Upper lobe of left lung (tissue), 6 donors: ENCODE results near the gene TMEM184B. TPM values are rescaled to one million over a fixed set of nuclear protein-coding genes. Genes with fewer than 3 reads are reported as not detected.

Source experiments
- ATAC-seq, 2 donors: fragments of 200-7000 bp; cut with Tn5 transposase; one replicate each; pipeline ENCODE4 v1.9.1; 2022; ENCODE audit warnings: mild to moderate bottlenecking in 2 of 2, moderate library complexity in 2 of 2; ENCODE audit not compliant: low FRiP score in 2 of 2
- DNase-seq, 2 donors: peaks; one replicate each; pipeline ENCODE4 v3.0.0-alpha.2; 2019 to 2020
- H3K27ac ChIP-seq, 4 donors: fragments of 200-600 bp; sonication (generic); one replicate each; pipeline ENCODE4 v1.5.1; 2016 to 2019
- H3K27me3 ChIP-seq, 4 donors: fragments of 200-600 bp; sonication (generic); one replicate each; pipeline ENCODE4 v1.5.1; 2017 to 2019
- H3K36me3 ChIP-seq, 4 donors: fragments of 200-600 bp; sonication (generic); one replicate each; pipeline ENCODE4 v1.5.1; 2016 to 2019
- H3K4me1 ChIP-seq, 4 donors: fragments of 200-600 bp; sonication (generic); one replicate each; pipeline ENCODE4 v1.5.1; 2018 to 2019
- H3K4me3 ChIP-seq, 4 donors: fragments of 200-600 bp; sonication (generic); one replicate each; pipeline ENCODE4 v1.5.1; 2017 to 2019; ENCODE audit warnings: mild to moderate bottlenecking in 2 of 4, moderate library complexity in 1 of 4
- H3K9me3 ChIP-seq, 4 donors: fragments of 200-600 bp; sonication (generic); one replicate each; pipeline ENCODE4 v1.5.1; 2018 to 2019
- EP300 ChIP-seq, 4 donors: sonication (generic); formaldehyde crosslinking; IDR thresholded peaks; one replicate each; pipeline ENCODE4 v1.5.1; 2017; ENCODE audit warnings: antibody characterized with exemption in 4 of 4, control low read depth in 2 of 4
- POLR2A ChIP-seq, 4 donors: fragments of 450-650 bp; IDR thresholded peaks; one replicate each; pipeline ENCODE4 v1.5.1; 2016 to 2017; ENCODE audit warnings: antibody characterized with exemption in 4 of 4, mild to moderate bottlenecking in 2 of 4
- POLR2AphosphoS5 ChIP-seq, 2 donors: sonication (generic); formaldehyde crosslinking; IDR thresholded peaks; one replicate each; pipeline ENCODE4 v1.5.1; 2017; ENCODE audit warnings: antibody characterized with exemption in 2 of 2
- WGBS, 2 donors: methylation state at CpG; one replicate each; pipeline ENCODE4 v1.1.5; 2017 to 2018; 5-methylcytosine and 5-hydroxymethylcytosine counted together
- total RNA-seq, 6 donors: library from RNA; depleted of rRNA in 4 of 6; stranded (reverse); fragments of >200 nt in 4 of 6; gene quantifications; one replicate each; pipeline versions ENCODE4 v1.1.0 to v1.2.1, GENCODE V29; 2016 to 2021
- TF ChIP-seq, protein P1 (sequence below), 6 experiments: fragments of 450-650 bp in 4 of 6; fragments of 200-600 bp in 2 of 6; sonication (generic) in 2 of 6; IDR thresholded peaks; one replicate each; pipeline ENCODE4 v1.5.1; 2016 to 2019; ENCODE audit warnings: antibody characterized with exemption in 6 of 6
- donor health status: DM: no; HTN: no; CAD: no; lungs with moderate emphysema.
- donor health status: DM: no; HTN: yes; CAD: no; lungs with severe emphysema.

TMEM184B gene
- total RNA-seq, 6 donors from 2014 or later = 47.5 to 141 (median 72.1) TPM

DNA sequence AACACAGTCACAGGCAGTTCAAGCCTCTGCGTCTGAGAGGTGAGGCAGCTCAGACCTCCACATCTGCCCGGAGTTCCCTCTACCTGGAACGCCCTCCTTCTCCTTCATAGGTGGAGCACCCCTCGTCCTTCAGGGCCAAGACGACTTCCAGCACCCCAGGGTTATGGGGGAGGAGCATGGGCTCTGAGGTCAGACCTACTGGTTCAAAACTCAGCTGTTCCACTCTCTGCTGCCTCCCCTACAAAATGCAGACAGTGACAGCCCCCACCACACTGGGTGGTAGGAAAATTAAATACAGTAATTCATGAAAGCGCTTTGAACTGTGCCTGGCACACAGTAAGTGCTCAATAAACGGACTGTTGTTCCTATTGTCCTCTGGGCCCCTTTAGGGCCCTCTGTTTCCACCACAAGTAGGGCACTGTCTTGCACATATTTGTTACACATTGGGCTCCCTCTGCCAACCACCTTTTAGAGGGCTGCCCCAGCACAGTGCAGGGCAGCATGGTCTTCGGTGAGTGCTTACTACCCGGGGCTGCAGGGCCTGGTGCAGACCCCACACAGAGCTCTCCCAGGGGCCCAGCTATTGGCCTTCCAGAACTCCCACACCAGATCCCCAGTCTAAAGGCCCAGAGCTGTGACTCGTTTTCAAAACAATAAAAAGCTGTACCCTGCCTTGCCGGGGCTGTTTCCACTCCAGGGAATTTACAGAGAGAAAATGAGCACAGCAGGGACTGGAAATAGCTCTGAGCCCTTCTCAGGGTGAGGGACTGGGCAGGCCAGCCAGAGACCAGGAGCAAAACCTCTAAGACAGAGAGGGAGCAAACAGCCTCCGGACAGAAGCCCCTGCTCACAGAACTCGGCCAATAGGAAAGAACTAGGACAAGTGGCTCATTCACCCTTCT, 2.5 kb downstream of the TMEM184B start:
- ATAC-seq = no peak
- no peaks in the 10 kb centered on the region for H3K27me3 ChIP-seq
- peaks cover 61 to 75% (median 64%) of the 10 kb centered on the region in 4 donors for H3K4me1 ChIP-seq
- 54 to 68% methylated on average over 8 to 13 of the region's 13 CpGs for WGBS, 2 donors
- H3K4me3 ChIP-seq = peak overlapping the region in 1 of 4 donors; percentile 98
- no peak for TF ChIP-seq EP300 (IDR thresholded peaks at IDR 0.05)
- no peak for TF ChIP-seq POLR2AphosphoS5 (IDR thresholded peaks at IDR 0.05)
- TF ChIP-seq POLR2A (IDR thresholded peaks at IDR 0.05) = no peak
- TF ChIP-seq, protein P1, sequence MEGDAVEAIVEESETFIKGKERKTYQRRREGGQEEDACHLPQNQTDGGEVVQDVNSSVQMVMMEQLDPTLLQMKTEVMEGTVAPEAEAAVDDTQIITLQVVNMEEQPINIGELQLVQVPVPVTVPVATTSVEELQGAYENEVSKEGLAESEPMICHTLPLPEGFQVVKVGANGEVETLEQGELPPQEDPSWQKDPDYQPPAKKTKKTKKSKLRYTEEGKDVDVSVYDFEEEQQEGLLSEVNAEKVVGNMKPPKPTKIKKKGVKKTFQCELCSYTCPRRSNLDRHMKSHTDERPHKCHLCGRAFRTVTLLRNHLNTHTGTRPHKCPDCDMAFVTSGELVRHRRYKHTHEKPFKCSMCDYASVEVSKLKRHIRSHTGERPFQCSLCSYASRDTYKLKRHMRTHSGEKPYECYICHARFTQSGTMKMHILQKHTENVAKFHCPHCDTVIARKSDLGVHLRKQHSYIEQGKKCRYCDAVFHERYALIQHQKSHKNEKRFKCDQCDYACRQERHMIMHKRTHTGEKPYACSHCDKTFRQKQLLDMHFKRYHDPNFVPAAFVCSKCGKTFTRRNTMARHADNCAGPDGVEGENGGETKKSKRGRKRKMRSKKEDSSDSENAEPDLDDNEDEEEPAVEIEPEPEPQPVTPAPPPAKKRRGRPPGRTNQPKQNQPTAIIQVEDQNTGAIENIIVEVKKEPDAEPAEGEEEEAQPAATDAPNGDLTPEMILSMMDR (IDR thresholded peaks at IDR 0.05) = no peak
- DNase-seq = no peak
- H3K9me3 ChIP-seq = no peaks in the 10 kb centered on the region
- peak overlapping the region; percentile 30 to 96 (median 74) for H3K27ac ChIP-seq
- peaks cover 0 to 6% (median 0%) of the 10 kb centered on the region in 4 donors for H3K36me3 ChIP-seq

DNA sequence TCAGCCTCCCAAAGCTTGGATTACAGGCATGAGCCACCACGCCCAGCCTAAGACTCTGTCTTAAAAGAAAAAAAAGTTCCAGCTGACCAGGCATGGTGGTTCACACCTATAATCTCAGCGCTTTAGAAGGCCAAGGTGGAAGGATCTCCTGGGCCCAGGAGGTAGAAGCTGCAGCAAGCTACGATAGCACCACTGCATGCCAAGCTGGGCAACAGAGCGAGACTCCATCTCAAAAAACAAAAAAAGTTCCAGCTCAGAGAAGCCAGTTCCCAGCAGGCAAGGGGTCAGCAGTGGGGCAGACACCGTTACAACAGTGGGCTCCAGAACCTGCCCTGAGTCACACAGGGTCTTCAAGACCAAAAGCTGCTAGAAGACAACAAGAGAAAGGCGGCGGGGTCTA, 3.3 kb downstream of the TMEM184B start:
- DNase-seq (no peak), ATAC-seq (no peak)
- TF ChIP-seq, protein P1 (IDR thresholded peaks at IDR 0.05) = no peak
- no peak for TF ChIP-seq POLR2AphosphoS5 (IDR thresholded peaks at IDR 0.05)
- TF ChIP-seq EP300 (IDR thresholded peaks at IDR 0.05) = no peak
- no peak for TF ChIP-seq POLR2A (IDR thresholded peaks at IDR 0.05)
- H3K4me3 ChIP-seq = no peak overlapping the region
- WGBS, 2 donors = 97 to 99% methylated on average over 7 of the region's 7 CpGs
- no peaks in the 10 kb centered on the region for H3K9me3 ChIP-seq
- no peaks in the 10 kb centered on the region for H3K27me3 ChIP-seq
- H3K4me1 ChIP-seq = peaks cover 65 to 83% (median 69%) of the 10 kb centered on the region in 4 donors
- H3K36me3 ChIP-seq = peaks cover 0 to 6% (median 0%) of the 10 kb centered on the region in 4 donors
- peak overlapping the region in 3 of 4 donors; percentile 15 to 96 (median 93) for H3K27ac ChIP-seq

DNA sequence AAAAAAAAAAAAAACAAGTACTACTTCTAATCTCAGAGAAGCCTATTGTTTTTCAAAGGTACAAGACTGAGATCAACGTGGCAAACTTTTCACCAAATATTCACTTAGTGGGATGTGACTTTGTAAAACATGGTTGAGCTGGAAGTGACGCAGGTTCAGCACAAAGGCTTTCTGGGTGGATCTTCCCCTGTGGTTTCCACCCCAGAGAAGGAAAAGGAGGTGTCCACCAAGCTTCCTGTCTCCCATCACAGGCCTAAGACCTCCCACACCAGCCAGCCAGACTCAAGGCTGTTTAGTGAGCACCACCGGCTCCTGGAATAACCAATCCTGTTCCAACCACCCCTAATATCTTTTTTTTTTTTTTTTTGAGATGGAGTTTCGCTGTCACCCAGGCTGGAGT, 5.7 kb downstream of the TMEM184B start:
- peak in 1 of 2 donors; percentile 69 for ATAC-seq
- WGBS, 2 donors = 35 to 43% methylated on average over 4 of the region's 4 CpGs
- H3K9me3 ChIP-seq = no peaks in the 10 kb centered on the region
- peaks cover 64 to 97% (median 68%) of the 10 kb centered on the region in 4 donors for H3K4me1 ChIP-seq
- no peaks in the 10 kb centered on the region for H3K27me3 ChIP-seq
- H3K4me3 ChIP-seq = no peak overlapping the region
- peak overlapping the region; percentile 74 to 96 (median 86) for H3K27ac ChIP-seq
- H3K36me3 ChIP-seq = peaks cover 0 to 24% (median 0%) of the 10 kb centered on the region in 4 donors
- TF ChIP-seq, protein P1 (IDR thresholded peaks at IDR 0.05) = no peak
- peak; percentile 68 to 77 for TF ChIP-seq POLR2AphosphoS5 (IDR thresholded peaks at IDR 0.05)
- peak in 3 of 4 donors; percentile 10 to 74 (median 62) for TF ChIP-seq EP300 (IDR thresholded peaks at IDR 0.05)
- peak in 1 of 2 donors; percentile 60 for DNase-seq

DNA sequence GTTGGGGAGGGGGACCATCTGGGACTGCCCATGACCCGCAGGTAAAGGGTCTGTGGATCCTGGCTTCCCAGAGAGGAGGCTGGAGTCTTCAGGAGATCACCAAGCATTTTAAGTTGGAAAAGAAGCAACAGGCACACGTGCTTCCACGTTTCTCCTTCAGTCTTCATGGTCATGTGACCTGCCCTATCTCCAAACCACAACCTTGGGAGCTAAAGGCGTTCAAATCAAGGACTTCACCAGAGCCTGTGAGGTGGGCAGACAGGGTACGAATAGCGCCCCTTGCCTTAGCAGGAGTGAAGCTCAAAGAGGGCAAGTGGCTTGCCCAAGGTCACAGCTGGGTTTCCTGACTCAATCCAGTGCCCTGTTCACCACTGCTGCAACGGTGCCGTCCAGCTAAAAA, 6.7 kb downstream of the TMEM184B start:
- H3K36me3 ChIP-seq = peaks cover 0 to 24% (median 0%) of the 10 kb centered on the region in 4 donors
- no peaks in the 10 kb centered on the region for H3K27me3 ChIP-seq
- H3K4me3 ChIP-seq = no peak overlapping the region
- WGBS, 2 donors = 47 to 60% methylated on average over 5 to 8 of the region's 8 CpGs
- H3K4me1 ChIP-seq = peaks cover 63 to 97% (median 71%) of the 10 kb centered on the region in 4 donors
- TF ChIP-seq POLR2AphosphoS5 (IDR thresholded peaks at IDR 0.05) (no peak), POLR2A (IDR thresholded peaks at IDR 0.05) (no peak), EP300 (IDR thresholded peaks at IDR 0.05) (no peak)
- TF ChIP-seq, protein P1 (IDR thresholded peaks at IDR 0.05) = no peak
- peak overlapping the region; percentile 74 to 96 (median 86) for H3K27ac ChIP-seq
- no peak for DNase-seq
- H3K9me3 ChIP-seq = no peaks in the 10 kb centered on the region
- ATAC-seq = no peak
